AG04449 (cell line): Measurements from ENCODE around the gene ITPR1.

Experiments
- CTCF ChIA-PET: fragments of 350-600 bp; formaldehyde crosslinking; extraction: SDS; loops from one replicate; lab custom pipeline; 2021; ENCODE audit warnings: antibody characterized with exemption; lab: Yijun Ruan, JAX
- POLR2A ChIA-PET: fragments of 400-600, 350-600 bp; formaldehyde crosslinking; extraction: SDS; loops from one replicate; lab custom pipeline; 2020; ENCODE audit warnings: antibody characterized with exemption, inconsistent platforms; lab: Yijun Ruan, JAX
- DNase-seq: peaks from one replicate; pipeline ENCODE4 v3.0.0-alpha.2; 2010; ENCODE audit warnings: low read depth, low spot score
- H3K4me3 ChIP-seq: 2 replicates; pipeline ENCODE4 v1.5.1; 2011; ENCODE audit warnings: low read depth, mild to moderate bottlenecking, control low read depth, low read length
- TF ChIP-seq, protein P1 (sequence below): IDR thresholded peaks from one replicate; pipeline ENCODE4 v1.5.1; 2011; ENCODE audit warnings: mild to moderate bottlenecking, moderate library complexity, low read length, control low read depth, inconsistent platforms; ENCODE audit not compliant: insufficient read depth; ENCODE audit errors: missing control alignments

The ITPR1 gene

DNA sequence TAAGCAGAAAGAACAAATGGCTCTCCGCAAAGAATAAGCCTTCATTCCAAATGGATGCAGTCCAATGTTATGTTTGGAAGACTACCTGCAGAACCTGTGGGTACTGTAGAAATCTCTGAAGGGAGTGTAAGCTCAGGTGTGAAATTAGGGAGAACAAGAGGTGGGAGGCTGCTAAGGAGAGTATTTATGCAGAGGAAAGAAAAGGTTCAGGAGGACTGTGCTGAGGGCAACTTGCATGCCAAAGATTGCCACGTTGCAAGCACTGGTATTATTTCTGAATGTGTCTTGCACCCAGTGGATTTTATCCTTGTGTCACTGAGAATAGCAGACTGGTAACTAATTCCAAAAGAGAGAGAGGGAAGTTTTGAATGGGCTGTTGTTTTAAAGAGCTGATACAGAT is 144.1 kb downstream of the ITPR1 start:
- POLR2A ChIA-PET = interaction anchor here (0.6 kb wide), 1 partner anchor 541 kb away, joined by 3 read pairs; no protein-coding TSS in a partner anchor
- TF ChIP-seq, protein P1, sequence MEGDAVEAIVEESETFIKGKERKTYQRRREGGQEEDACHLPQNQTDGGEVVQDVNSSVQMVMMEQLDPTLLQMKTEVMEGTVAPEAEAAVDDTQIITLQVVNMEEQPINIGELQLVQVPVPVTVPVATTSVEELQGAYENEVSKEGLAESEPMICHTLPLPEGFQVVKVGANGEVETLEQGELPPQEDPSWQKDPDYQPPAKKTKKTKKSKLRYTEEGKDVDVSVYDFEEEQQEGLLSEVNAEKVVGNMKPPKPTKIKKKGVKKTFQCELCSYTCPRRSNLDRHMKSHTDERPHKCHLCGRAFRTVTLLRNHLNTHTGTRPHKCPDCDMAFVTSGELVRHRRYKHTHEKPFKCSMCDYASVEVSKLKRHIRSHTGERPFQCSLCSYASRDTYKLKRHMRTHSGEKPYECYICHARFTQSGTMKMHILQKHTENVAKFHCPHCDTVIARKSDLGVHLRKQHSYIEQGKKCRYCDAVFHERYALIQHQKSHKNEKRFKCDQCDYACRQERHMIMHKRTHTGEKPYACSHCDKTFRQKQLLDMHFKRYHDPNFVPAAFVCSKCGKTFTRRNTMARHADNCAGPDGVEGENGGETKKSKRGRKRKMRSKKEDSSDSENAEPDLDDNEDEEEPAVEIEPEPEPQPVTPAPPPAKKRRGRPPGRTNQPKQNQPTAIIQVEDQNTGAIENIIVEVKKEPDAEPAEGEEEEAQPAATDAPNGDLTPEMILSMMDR = no peak
- H3K4me3 ChIP-seq = no peak overlapping the region
- CTCF ChIA-PET = interaction anchor here (1.1 to 2.8 kb wide), 3 partner anchors 13 to 286 kb away, joined by 3 to 22 read pairs (median 10); no protein-coding TSS in a partner anchor
- no peak for DNase-seq

DNA sequence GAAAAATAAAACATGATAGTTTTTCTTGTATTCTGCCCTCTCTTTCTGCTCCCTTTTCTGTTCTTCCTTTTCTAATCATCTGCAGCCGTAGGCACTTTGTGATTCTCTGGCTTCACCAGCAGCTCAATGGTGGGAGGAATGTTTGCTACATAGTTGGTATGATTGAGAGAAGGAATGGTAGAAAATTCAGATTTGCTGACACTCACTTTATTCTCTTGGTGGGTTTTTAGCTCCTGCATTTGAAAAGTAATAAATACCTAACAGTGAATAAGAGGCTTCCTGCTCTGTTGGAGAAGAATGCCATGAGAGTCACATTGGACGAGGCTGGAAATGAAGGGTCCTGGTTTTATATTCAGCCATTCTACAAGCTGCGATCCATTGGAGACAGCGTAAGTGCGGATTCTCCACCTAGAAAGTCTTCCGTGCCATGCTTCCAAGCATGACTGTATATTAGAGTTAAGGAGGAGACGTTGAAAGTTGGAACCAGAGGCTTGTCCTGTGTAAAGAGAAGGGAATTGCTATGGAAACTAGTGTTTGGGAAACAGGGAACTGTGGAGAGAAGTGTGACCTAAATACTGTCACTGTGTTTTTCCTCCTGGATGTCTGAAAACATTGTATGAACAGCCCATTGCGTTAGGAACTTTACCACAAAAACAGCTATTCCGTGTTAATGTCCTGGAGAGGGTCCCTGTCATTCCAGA is 148.9 kb downstream of the ITPR1 start:
- DNase-seq = no peak
- TF ChIP-seq, protein P1 = no peak
- ChIA-PET POLR2A (no interaction called here), CTCF (interaction anchor here (1.1 to 4.7 kb wide), 4 partner anchors 9 to 291 kb away, joined by 3 to 30 read pairs (median 14); no protein-coding TSS in a partner anchor)
- H3K4me3 ChIP-seq = no peak overlapping the region

DNA sequence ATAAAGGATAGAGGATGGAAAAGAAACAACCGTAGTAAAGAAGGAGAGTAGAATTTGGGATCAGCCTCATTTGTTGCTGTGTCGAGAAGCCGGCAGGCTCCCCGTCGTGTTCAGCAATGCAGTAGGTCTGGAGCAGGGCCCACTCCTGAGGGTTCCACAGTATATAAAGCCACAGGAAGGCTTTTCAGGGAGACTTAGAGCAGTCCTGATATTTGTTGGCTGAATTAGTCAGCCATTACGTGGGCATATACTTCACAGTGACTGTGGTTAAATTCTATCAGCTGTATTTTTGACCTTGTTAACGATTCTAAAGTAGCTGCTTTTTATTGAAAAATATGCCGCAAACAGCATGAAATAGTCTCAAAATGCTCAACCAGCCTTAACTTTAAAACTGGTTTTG is 149.5 kb downstream of the ITPR1 start:
- H3K4me3 ChIP-seq = no peak overlapping the region
- TF ChIP-seq, protein P1 = no peak
- ChIA-PET CTCF (interaction anchor here (1.2 to 4.7 kb wide), 3 partner anchors 8 to 292 kb away, joined by 3 to 30 read pairs (median 23); no protein-coding TSS in a partner anchor), POLR2A (no interaction called here)
- DNase-seq = no peak

DNA sequence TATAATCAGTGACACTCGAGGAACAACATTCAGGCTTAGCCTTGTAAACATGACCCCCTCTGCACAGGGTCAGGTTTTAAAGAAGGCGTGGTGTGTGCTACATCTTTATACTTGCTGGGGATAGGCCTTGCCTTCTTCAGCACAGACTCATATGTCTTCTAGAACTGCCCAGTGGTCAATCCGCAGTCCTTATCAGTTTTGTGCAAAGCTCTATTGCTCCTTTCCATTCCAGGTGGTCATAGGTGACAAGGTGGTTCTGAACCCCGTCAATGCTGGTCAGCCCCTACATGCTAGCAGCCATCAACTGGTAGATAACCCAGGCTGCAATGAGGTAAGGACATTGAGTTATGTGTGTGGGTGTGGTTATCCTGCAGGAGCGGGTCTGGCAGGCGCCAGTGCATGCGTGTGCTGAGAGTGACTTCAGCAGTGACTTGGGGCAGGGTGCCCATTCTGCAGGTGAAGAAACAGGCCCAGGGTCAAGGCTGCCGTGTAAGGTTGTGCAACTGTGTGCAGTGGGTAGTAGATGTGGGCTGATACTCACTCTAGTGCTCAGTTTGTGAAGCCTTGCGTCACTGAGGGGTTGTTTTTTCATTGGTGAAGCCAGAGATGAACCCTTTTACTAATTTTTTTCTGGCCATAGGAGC is 150.9 kb downstream of the ITPR1 start:
- no peak for DNase-seq
- ChIA-PET CTCF (interaction anchor here (4.2 kb wide), 1 partner anchor 11 kb away, joined by 30 read pairs; no protein-coding TSS in a partner anchor), POLR2A (no interaction called here)
- H3K4me3 ChIP-seq = no peak overlapping the region
- TF ChIP-seq, protein P1 = no peak

DNA sequence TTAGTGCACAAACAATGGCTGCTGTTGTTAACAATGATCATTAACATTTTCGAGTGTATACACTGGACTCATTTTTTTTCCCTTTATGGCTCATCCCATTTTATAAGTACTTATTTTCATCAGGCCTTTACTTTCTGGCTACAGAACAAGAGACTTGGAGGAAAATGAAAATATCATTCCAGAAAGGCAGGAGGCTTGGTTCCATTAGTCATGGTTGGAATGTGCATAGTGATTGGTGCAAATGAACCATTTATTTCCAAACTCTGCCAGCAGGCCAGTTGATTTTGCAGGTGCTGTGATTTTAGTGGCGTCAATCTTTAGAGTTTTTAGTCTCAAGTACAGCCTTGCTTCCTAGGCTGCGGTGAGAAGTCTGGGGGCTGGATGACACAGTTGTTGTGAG is 151.8 kb downstream of the ITPR1 start:
- no peak overlapping the region for H3K4me3 ChIP-seq
- TF ChIP-seq, protein P1 = no peak
- POLR2A ChIA-PET = no interaction called here
- DNase-seq = no peak
- CTCF ChIA-PET = interaction anchor here (0.8 to 4.2 kb wide), 2 partner anchors 11 to 12 kb away, joined by 3 to 30 read pairs; no protein-coding TSS in a partner anchor

DNA sequence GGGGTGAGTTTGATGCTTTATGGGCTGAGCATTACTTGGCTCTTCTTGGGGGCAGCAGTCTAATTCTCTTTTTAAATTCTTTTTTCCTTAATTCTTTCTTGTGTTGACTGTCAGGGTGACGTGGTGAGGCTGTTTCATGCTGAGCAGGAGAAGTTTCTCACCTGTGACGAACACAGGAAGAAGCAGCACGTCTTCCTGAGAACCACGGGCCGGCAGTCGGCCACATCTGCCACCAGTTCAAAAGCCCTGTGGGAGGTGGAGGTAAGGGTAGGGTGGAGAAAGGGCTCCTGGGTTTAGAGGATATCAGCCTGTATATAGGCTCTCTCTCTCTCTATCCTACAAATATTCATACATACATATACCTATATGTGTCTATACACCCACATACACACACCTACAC is 152.3 kb downstream of the ITPR1 start:
- POLR2A ChIA-PET = no interaction called here
- TF ChIP-seq, protein P1 = no peak
- CTCF ChIA-PET = interaction anchor here (0.8 to 2.4 kb wide), 2 partner anchors 11 to 12 kb away, joined by 3 to 11 read pairs; no protein-coding TSS in a partner anchor

More for the DNA sequence above, 152.3 kb downstream of the ITPR1 start:
- DNase-seq = no peak
- H3K4me3 ChIP-seq = no peak overlapping the region
